22Rv1 (cell line): ENCODE measurements around the gene S100A3.
"Not testable (repeated sequence)": the region's sequence is repeated elsewhere in the genome, so short reads cannot be mapped to it uniquely, and the experiment has no call there.

Experiments
- H3K27ac ChIP-seq: fragments of 450-650 bp; 2 replicates; pipeline ENCODE4 v1.5.1; 2017
- ZFX ChIP-seq: fragments of 450-650 bp; IDR thresholded peaks from 2 replicates; pipeline ENCODE4 v1.6.1; 2017; ENCODE audit warnings: antibody characterized with exemption, borderline replicate concordance
- TF ChIP-seq, protein P1 (sequence below): fragments of 450-650 bp; IDR thresholded peaks from 2 replicates; pipeline ENCODE4 v1.5.1; 2017; ENCODE audit warnings: mild to moderate bottlenecking

The S100A3 gene, protein sequence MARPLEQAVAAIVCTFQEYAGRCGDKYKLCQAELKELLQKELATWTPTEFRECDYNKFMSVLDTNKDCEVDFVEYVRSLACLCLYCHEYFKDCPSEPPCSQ

DNA sequence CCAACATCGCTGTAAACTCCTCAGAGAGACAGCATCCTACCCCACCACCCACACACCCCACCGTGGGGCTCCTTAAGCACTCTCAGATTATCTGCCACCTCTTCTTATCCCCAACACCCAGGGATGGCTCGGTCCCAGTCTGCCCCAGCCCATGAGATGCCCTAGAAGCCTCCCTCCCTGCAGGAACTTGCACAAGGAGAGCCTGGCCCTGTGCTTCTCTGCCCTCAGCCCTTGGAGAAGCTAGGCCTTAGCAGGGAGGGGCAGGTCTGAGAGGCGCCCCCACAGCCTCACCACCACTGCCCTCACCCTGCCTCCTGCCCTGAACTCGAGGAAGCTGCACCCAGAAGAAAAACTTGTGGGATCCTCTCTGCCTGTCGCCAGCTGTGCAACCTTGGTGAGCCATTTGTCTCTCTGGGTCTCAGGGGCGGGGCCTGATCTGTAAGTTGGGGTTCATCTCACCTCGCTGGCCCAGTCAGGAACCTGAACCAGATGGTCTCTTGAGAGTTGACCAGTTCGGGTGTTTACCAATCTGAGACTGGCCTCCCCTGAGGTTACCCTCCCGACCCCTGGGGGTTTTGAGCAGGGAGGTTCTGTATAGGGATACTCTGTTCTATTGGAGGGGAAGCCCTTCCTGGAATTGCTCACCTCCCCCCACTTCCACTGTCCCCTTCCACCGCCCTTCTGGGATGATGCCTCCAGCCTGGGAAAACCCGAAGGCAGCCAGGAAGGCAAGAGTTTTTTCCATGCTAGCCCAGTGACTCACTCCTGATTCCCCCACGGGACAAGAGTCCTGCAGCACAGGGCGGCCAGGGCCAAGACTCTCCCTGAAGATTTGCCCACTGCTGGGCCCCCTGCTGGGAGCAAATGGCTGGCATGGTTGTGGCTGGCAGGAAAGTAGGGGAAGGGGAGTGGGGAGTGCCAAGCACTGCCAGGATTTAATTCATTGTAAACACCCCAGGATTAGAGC is at the start of gene S100A3:
Gene S100A3 (minus strand): TSS at position 537 of the 967 bp plus-strand sequence. CDS start 773 bp downstream, outside the sequence.
- no peak for TF ChIP-seq ZFX
- TF ChIP-seq, protein P1, sequence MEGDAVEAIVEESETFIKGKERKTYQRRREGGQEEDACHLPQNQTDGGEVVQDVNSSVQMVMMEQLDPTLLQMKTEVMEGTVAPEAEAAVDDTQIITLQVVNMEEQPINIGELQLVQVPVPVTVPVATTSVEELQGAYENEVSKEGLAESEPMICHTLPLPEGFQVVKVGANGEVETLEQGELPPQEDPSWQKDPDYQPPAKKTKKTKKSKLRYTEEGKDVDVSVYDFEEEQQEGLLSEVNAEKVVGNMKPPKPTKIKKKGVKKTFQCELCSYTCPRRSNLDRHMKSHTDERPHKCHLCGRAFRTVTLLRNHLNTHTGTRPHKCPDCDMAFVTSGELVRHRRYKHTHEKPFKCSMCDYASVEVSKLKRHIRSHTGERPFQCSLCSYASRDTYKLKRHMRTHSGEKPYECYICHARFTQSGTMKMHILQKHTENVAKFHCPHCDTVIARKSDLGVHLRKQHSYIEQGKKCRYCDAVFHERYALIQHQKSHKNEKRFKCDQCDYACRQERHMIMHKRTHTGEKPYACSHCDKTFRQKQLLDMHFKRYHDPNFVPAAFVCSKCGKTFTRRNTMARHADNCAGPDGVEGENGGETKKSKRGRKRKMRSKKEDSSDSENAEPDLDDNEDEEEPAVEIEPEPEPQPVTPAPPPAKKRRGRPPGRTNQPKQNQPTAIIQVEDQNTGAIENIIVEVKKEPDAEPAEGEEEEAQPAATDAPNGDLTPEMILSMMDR, result no peak

DNA sequence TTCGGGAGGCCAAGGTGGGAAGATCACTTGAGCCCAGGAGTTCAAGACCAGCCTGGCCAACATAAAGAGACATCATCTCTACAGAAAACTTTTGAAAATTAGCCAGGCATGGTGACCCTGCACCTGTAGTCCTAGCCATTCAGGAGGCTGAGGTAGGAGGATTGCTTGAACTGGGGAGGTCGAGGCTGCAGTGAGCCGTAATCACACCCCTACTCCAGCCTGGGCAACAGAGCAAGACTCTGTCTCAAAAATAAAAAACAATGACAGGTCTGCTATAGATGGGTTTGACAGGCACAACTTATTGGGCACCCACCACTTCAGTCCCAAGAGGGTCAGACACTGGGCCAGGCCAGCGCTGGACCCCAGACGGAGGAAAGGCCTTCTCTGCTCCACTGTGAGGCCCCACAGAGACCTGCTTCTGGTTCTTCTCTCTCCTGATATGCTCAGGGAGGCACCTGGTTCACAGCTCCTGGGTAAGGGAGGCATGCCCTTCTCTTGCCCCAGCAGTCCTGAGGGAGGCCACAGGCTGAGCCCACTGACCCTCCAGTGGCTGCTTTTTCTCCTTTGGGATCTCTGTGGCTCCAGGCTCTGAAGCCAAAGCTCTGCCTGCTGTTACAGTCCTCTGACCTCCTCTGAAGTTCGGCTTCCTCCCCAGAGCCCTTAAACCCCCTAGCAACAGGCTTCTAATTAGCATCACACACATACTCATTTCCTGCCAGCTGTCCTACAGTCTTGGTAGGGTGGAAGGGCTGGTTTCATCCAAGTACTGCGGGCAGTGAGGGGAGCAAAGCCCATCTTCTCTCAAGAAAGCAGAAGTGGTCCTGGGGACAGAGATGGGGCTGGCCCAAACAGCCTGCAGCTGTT is 49.5 kb upstream of the S100A3 start:
- TF ChIP-seq, protein P1, result no peak
- TF ChIP-seq ZFX, result no peak
- H3K27ac ChIP-seq, result no peak overlapping the region

More for the DNA sequence above, at the start of gene S100A3:
- no peak within 1 kb of the TSS for H3K27ac ChIP-seq

DNA sequence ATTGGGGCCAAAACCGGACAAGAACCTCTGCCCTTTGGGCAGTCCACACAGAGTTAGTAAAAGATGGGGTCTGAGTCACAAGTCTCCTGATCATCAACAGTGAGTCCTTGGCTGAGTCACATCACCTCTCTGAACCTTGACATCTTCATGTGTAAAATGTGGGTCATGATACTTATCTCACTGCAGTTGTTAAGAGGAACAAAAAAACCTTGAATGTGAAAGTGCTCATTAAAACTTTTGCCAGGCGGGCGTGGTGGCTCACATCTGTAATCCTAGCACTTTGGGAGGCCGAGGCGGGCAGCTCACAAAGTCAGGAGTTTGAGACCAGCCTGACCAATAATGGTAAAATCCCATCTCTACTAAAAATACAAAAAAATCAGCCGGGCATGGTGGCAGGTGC is 48.1 kb upstream of the S100A3 start:
- no peak overlapping the region for H3K27ac ChIP-seq
- TF ChIP-seq, protein P1, result no peak
- TF ChIP-seq ZFX, result no peak

DNA sequence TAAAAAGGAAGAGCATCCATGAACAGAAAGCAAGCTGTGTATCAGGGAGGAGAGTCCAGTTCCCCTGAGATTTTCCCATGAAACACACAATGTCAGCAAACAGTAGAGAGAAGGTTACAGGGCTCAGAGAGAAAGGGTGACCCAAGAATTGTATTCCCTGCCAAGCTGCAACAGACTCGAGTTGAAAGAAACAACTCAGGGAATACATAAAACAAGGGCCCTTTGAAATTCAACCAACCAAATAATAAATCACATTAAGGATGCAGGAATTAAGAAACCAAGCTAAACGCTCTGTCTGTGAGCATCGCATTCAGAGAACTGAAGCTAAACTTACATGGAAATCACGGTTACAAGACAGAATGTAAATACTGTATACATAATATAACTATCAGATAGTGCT is 43.7 kb upstream of the S100A3 start:
- TF ChIP-seq, protein P1, result no peak
- no peak for TF ChIP-seq ZFX
- H3K27ac ChIP-seq, result no peak overlapping the region

DNA sequence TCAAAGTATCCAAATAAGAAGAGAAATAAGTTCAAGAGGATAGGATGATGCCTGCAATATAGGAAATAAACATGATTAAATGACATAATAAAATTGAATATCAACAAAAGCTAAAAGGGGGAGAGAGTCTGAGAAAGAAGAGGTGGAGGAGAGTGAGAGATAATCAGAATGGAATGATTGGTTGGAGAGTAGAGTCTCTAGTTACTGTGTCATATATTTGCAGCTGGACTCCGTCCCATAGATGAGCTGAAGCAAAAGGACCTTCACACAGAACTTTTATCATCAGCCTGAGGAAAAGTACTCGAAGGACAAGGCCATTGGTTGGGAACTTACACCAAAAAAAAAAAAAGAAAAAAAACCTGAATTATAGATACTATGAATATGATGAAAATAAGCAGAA is 39.4 kb upstream of the S100A3 start:
- no peak overlapping the region for H3K27ac ChIP-seq
- TF ChIP-seq ZFX, result no peak
- TF ChIP-seq, protein P1, result no peak

DNA sequence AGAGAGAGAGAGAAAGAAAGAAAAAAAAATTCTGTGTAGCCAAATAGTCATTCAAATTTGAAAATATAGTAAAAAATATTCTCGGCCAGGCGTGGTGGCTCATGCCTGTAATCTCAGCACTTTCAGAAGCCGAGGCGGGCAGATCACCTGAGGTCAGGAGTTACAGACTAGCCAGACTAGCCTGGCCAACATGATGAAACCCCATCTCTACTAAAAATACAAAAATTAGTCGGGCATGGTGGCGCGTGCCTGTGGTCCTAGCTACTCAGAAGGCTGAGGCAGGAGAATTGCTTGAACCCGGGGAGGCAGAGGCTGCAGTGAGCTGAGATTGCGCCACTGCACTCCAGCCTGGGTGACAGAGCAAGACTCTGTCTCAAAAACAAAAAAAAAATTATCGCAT is 39.0 kb upstream of the S100A3 start:
- not testable (repeated sequence) for H3K27ac ChIP-seq

DNA sequence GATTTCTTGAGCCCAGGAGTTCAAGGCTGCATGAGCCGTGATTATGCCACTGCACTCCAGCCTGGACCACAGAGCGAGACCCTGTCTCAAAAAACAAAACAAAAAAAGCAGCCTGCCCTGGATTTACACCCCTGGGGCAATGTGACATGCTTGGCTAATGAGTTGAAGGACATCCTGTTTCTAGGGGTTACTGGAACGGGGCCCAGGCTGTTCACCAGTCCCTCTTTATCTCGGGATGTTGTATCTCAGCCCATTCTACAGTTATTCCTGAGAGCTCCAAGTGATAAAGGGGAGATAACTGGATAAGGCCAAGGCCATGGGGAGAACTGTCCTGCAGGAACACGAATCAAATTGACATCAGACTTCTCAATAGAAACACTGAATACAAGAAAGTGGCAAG is 38.3 kb upstream of the S100A3 start:
- no peak overlapping the region for H3K27ac ChIP-seq
- no peak for TF ChIP-seq ZFX
- TF ChIP-seq, protein P1, result no peak
